ENCODE results near the gene MOSPD2.

GRCh38 chrX:14943962-14944361, 70.7 kb downstream of the MOSPD2 start:
- TF ChIP-seq, protein P1, sequence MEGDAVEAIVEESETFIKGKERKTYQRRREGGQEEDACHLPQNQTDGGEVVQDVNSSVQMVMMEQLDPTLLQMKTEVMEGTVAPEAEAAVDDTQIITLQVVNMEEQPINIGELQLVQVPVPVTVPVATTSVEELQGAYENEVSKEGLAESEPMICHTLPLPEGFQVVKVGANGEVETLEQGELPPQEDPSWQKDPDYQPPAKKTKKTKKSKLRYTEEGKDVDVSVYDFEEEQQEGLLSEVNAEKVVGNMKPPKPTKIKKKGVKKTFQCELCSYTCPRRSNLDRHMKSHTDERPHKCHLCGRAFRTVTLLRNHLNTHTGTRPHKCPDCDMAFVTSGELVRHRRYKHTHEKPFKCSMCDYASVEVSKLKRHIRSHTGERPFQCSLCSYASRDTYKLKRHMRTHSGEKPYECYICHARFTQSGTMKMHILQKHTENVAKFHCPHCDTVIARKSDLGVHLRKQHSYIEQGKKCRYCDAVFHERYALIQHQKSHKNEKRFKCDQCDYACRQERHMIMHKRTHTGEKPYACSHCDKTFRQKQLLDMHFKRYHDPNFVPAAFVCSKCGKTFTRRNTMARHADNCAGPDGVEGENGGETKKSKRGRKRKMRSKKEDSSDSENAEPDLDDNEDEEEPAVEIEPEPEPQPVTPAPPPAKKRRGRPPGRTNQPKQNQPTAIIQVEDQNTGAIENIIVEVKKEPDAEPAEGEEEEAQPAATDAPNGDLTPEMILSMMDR (IDR thresholded peaks at IDR 0.05), result no peak
- TF ChIP-seq POLR2A (IDR thresholded peaks at IDR 0.05), result no peak

All from tibial nerve (tissue), 3 donors.